T47D (cell line): ENCODE data around the gene SIX3.

ENCODE experiments used
- DNase-seq, 2 experiments: peaks; one replicate each; pipeline versions ENCODE4 v3.0.0 to v3.0.0-alpha.2; 2011 to 2012; ENCODE audit warnings: low read depth in 1 of 2, low spot score in 1 of 2
- JUND ChIP-seq: IDR thresholded peaks from 2 replicates; pipeline ENCODE4 v1.6.1; 2012; ENCODE audit warnings: low read depth
- in situ Hi-C: cut with HindIII; loops from 2 replicates; pipeline ENCODE4 v1.10.0; 2016; ENCODE audit warnings: low sequenced_read_pairs, low pct_unique_long_range_greater_than_20kb

The SIX3 gene

DNA sequence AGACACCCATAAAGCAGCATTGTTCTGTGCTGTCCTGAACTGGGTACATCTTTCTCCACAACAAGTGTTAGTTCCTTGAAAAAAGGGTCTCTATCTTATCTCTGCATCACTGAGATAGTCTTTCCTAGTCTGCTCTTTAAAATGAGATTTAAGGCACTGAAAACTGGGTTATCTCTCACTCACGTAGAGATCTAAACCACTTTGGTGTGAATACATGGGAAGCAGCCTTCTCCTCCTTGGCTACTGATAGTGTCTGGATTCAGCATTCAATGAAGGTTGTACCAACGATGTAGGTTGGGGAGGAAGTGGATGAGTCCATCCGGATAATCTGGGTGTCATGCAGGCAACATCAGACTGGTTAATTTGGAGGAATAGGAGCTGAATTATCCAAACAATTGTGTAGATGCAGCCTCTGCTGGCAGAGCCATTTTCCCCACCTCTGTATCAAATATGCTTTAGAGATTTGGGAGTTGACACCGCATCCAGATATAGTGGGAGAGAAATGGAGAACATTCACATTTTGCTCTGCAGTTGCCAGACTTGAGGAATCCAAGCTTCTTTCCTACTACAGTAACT, 15.9 kb upstream of the SIX3 start:
- in situ Hi-C loops: no loop called here
- no peak for TF ChIP-seq JUND
- DNase-seq: no peak

DNA sequence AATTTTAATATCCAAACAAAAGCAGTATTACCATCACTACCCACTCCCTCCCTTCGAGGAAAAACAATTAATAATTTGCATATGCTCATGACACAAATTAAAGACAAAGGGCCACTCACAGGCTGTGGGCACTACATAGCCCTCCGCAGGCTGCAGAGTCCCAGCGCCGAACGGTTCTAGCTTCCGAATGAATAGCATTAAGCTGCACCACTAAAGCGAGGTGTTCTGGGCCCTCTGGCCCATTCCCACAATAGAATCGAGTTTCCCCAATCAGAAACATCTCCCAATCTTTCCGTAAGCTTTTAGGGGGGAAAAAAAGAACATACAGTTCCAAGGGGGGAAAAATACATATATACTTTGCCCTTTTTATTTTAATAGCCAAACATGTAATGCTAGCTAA, 14.5 kb upstream of the SIX3 start:
- TF ChIP-seq JUND: no peak
- no peak for DNase-seq

GRCh38 chr2:44927985-44928482, 13.5 kb upstream of the SIX3 start:
- TF ChIP-seq JUND: no peak
- DNase-seq: no peak
- in situ Hi-C loops: no loop called here

More for the DNA sequence above, 14.5 kb upstream of the SIX3 start:
- in situ Hi-C loops: no loop called here

DNA sequence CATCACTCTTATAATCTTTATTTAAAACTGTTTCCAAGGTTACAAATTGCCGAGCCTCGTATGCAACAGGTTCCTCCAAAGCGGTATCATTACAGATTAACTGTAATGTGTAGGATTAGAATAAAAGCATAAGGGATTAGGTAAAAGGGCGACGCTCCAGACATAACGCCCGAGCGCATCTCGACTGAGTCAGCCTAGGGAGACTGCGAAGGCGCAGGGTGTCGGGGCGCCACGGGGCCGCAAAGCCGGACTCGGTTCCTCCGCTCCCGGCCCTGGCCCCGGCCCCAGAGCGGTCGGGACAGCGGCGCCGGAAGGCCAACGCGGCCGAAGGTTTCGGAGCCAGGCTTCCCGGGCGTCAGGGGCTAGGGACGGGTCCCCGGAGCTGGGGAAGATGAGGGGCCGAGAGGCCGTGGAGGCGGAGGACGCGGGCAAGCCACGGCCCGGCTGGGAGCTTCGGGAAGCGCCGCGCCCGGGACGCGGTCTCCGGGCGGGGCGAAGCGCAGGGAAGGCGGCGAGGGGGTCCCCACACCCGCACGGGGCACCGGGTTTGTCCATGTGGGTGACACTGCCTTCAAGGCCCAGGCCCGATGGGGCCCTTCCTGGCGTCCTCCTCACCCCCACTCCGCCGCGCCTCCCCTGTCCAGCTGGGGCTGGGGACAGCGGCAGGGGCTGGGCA, 12.9 kb upstream of the SIX3 start:
- in situ Hi-C loops: no loop called here
- DNase-seq: no peak
- no peak for TF ChIP-seq JUND

DNA sequence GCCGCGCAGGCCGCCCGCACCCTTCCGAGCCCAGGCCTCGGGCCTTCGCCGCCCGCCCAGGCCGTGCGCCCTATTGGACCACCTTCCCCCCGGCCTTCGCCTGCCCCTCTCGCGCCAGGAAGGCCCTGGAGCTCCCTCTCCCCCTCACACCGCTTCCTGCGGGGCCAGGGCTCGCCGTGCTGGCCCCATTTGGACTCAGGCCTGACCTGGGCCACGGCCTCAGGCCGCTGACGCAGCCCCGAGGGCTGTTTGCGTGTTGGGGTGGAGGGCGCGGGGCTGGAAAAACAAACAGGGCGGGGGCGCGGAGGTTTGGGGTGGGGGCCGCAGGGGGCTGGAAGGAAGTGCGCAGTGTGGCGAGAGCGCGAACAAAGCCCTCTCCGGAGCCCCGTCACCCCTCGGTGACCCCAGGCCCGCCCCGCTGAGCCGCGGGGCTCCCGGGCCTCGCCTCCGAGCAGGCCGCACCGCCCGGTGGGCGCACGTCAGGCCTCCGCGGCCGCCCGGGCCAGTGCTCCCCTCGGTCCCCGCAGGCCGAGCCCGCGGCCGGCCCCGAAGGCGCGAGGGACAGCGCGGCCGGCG, 12.3 kb upstream of the SIX3 start:
- no peak for DNase-seq
- in situ Hi-C loops: no loop called here
- no peak for TF ChIP-seq JUND

DNA sequence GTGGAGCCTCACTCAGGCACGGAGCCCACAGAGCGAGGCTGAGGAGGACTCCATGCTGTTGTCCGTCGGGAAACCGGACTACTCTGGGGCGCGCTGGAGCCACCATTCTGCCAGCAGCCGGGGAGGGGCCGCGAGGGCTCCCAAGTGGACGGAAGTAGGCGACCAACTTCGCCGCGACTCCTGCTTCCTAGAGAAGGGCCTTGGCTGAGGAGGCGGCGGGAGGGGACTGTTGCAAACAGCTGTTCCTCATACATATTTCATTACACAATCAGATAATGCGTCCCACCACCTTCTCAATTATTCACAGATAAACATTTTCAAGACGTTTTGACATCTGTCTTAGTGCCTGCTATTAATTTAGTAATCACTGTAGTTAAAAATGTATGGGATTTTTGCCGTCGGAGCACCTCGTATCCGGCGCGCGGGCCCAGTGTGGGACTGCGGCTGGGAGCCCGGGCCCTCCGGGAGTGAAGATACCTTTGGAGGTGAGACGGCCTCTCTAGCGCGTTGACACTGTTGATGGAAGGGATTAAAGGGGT, 11.7 kb upstream of the SIX3 start:
- in situ Hi-C loops: no loop called here
- no peak for DNase-seq

GRCh38 chr2:44930274-44931197, 11.0 kb upstream of the SIX3 start:
- TF ChIP-seq JUND: no peak
- DNase-seq: no peak
- in situ Hi-C loops: no loop called here

More for the DNA sequence above, 11.7 kb upstream of the SIX3 start:
- TF ChIP-seq JUND: no peak

DNA sequence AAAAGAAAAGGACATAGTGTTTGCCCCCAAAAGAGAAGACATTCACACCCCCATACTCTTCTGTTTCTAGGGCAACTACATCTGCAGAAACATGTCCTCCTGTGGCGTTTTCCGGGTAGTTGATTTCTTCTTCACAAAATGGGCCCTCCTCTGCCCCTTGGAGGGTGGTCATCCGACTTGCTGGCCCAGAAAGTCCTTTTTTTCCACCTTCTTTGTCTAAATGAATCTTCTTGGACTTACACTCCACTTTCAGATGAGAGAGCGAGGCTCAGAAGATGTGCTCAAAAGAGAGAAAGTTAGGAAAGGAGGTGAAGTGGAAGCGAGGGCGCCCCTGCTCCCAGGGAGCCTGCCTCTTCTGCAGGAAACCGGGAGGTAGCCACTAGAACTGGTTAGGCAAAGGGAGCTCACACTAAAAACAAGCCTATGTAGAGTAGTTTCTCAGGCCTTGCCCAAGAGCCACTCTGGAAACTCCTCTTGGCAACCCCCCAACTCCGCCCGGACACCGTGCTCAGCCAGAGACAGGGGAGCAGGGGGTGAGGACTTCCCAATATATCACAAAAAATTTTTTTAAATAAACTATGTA, 10.2 kb upstream of the SIX3 start:
- in situ Hi-C loops: no loop called here
- TF ChIP-seq JUND: no peak
- no peak for DNase-seq

DNA sequence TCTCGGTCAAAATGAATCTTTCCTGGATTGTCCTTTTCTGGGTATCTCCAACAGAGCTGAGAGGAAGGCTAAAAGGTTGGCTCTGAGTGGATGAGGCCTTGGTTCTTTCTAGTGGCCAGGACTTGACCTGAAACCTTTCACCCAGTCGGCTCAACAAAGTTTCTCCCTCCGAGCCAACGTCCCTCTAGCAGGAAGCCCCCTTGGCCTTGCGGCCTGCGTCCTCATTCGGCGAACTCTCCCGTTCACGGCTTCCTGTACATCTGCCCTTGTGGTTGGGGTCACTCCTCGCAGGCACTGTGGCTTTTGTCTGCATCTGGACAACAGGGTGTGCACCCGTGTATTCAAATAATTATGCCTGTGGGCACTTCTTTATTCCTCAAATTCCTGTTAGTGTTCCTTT, 9.4 kb upstream of the SIX3 start:
- DNase-seq: no peak
- TF ChIP-seq JUND: no peak
- in situ Hi-C loops: no loop called here

GRCh38 chr2:44932564-44933392, 8.7 kb upstream of the SIX3 start:
- no peak for DNase-seq
- in situ Hi-C loops: no loop called here
- no peak for TF ChIP-seq JUND

DNA sequence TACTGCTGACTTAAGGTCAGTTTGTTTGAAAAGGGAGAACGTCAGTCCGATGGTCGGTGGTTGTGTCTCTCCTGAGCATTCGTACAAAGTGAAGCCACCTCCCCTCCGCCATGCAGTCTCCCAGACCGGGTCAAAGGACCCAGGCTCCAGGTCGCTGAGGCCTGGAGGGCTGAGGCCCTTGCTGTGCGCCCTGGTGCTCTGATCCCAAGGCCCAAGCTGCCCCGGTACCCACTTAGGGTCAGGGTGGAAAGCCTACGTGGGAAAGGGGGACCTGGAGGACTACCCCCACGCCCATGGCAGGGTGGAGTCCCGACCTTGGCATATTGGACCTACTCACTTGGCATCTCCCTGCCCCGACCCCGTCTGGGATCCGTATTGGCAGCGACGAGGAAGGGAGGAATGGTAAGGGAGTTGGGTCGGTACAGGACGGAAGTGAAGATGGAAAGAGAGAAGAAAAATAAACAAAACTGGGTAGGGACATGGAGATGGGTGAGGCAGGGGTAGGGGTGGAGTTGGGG, 8.0 kb upstream of the SIX3 start:
- no peak for DNase-seq
- no peak for TF ChIP-seq JUND
- in situ Hi-C loops: no loop called here
